HepG2 (cell line): Measurements from ENCODE around the gene TAAR9. TPM values are rescaled to one million over a fixed set of nuclear protein-coding genes. Genes with fewer than 3 reads are reported as not detected.

Experiments
- ATAC-seq: fragments of 200-7000 bp; cut with Tn5 transposase; 3 replicates; pipeline ENCODE4 v1.9.1; 2020; ENCODE audit warnings: mild to moderate bottlenecking, moderate library complexity
- BruUV-seq: library from RNA; stranded (reverse); fragments of 400-500 nt; replicated peaks from 2 replicates; lab custom pipeline; 2021; lab: Mats Ljungman, UMichigan
- CTCF ChIA-PET: fragments of 300-600 bp; formaldehyde crosslinking; extraction: SDS; loops from one replicate; lab custom pipeline; 2021; ENCODE audit warnings: low total read pairs, inconsistent platforms, low intra/inter-chr PET ratio; lab: Yijun Ruan, JAX
- POLR2A ChIA-PET: fragments of 350-600 bp; sonication (Branson Sonifier 250); formaldehyde crosslinking; loops from one replicate; lab custom pipeline; 2020; ENCODE audit warnings: antibody characterized with exemption, inconsistent platforms; lab: Yijun Ruan, JAX
- DNase-seq: peaks from one replicate; pipeline ENCODE4 v3.0.0-alpha.2; 2015; ENCODE audit warnings: low spot score
- FAIRE-seq: peaks from 3 replicates; lab custom pipeline; 2011; peaks lifted over from hg19 to GRCh38; lab: Jason Lieb, UNC
- H2AFZ ChIP-seq: one replicate; pipeline ENCODE4 v1.6.1; 2011; ENCODE audit warnings: low read length, inconsistent platforms
- H3K27ac ChIP-seq: fragments of 300-600 bp; 3 replicates; pipeline ENCODE4 v1.8.0; 2011; ENCODE audit warnings: mixed run types, mild to moderate bottlenecking, mixed read lengths, low read length, inconsistent platforms; ENCODE audit not compliant: insufficient read depth; ENCODE audit errors: extremely low read length
- H3K27me3 ChIP-seq, 2 experiments: fragments of 200-600 bp in 1 of 2; 2 replicates in 1 of 2; 3 replicates in 1 of 2; pipeline versions ENCODE4 v1.6.0 to v1.8.0; 2011; ENCODE audit warnings: low read length in 2 of 2, mild to moderate bottlenecking in 2 of 2, moderate library complexity in 2 of 2, inconsistent platforms in 1 of 2; ENCODE audit not compliant: insufficient read depth in 2 of 2, control insufficient read depth in 1 of 2
- H3K36me3 ChIP-seq, 2 experiments: fragments of 200-600 bp in 1 of 2; replicated peaks in 1 of 2; 2 replicates in 1 of 2; 3 replicates in 1 of 2; pipeline versions ENCODE4 v1.5.1 to v1.8.0; 2011; ENCODE audit warnings: low read length in 2 of 2, inconsistent platforms in 1 of 2; ENCODE audit not compliant: insufficient read depth in 2 of 2, control insufficient read depth in 1 of 2
- H3K4me1 ChIP-seq: 2 replicates; pipeline ENCODE4 v1.5.1; 2012; ENCODE audit warnings: low read length, inconsistent platforms; ENCODE audit not compliant: insufficient read depth
- H3K4me2 ChIP-seq: 2 replicates; pipeline ENCODE4 v1.6.0; 2011; ENCODE audit warnings: low read depth, low read length, inconsistent platforms
- H3K4me3 ChIP-seq, 3 experiments: fragments of 200-600 bp in 1 of 3; sonication (generic), shearing (Covaris generic) in 1 of 3; replicated peaks in 1 of 3; 2 replicates each; pipeline ENCODE4 v1.5.1; 2011 to 2016; ENCODE audit warnings: low read length in 3 of 3, inconsistent platforms in 2 of 3, low read depth in 2 of 3, mild to moderate bottlenecking in 2 of 3, control low read depth in 1 of 3, mixed read lengths in 1 of 3; ENCODE audit not compliant: insufficient read depth in 1 of 3
- H3K79me2 ChIP-seq: one replicate; pipeline ENCODE4 v1.6.1; 2011; ENCODE audit warnings: low read length, inconsistent platforms; ENCODE audit not compliant: insufficient read depth
- H3K9ac ChIP-seq: 2 replicates; pipeline ENCODE4 v1.6.0; 2011; ENCODE audit warnings: mild to moderate bottlenecking, low read depth, low read length, inconsistent platforms; ENCODE audit not compliant: insufficient read depth
- H3K9me3 ChIP-seq: 2 replicates; pipeline ENCODE4 v1.5.1; 2012; ENCODE audit warnings: mild to moderate bottlenecking, low read length
- H4K20me1 ChIP-seq: 2 replicates; pipeline ENCODE4 v1.6.0; 2011; ENCODE audit warnings: inconsistent platforms, mild to moderate bottlenecking, low read length, moderate library complexity; ENCODE audit not compliant: insufficient read depth
- CAMTA2 ChIP-seq: sonication (generic); formaldehyde crosslinking; IDR thresholded peaks from 2 replicates; pipeline ENCODE4 v1.4.0; 2020; ENCODE audit warnings: mild to moderate bottlenecking, missing genetic modification reagents, borderline replicate concordance
- CHD4 ChIP-seq: fragments of 200-600 bp; sonication (generic); IDR thresholded peaks from 2 replicates; pipeline ENCODE4 v1.7.0; 2017; ENCODE audit warnings: mild to moderate bottlenecking, low read length, borderline replicate concordance
- EHMT2 ChIP-seq: fragments of 200-600 bp; sonication (generic); IDR thresholded peaks from 2 replicates; pipeline ENCODE4 v1.7.0; 2017; ENCODE audit warnings: antibody characterized with exemption, low read depth, low read length, borderline replicate concordance
- MIER3 ChIP-seq: IDR thresholded peaks from 2 replicates; pipeline ENCODE4 v1.6.1; 2016; ENCODE audit warnings: missing compliant biosample characterization, borderline replicate concordance
- NR3C1 ChIP-seq: sonication (generic); formaldehyde crosslinking; IDR thresholded peaks from 2 replicates; pipeline ENCODE4 v1.4.0; 2020; ENCODE audit warnings: missing genetic modification reagents
- ONECUT2 ChIP-seq: sonication (generic); formaldehyde crosslinking; IDR thresholded peaks from 2 replicates; pipeline ENCODE4 v1.4.0; 2020; ENCODE audit warnings: missing genetic modification reagents
- RAD21 ChIP-seq: fragments of 450-650 bp; formaldehyde crosslinking; IDR thresholded peaks from 2 replicates; pipeline ENCODE4 v1.5.0; 2020; ENCODE audit warnings: mild to moderate bottlenecking
- SAP130 ChIP-seq: IDR thresholded peaks from 2 replicates; pipeline ENCODE4 v1.6.1; 2016; ENCODE audit warnings: low read depth
- SETDB1 ChIP-seq: sonication (generic); formaldehyde crosslinking; IDR thresholded peaks from 2 replicates; pipeline ENCODE4 v1.5.1; 2020; ENCODE audit warnings: missing genetic modification reagents, mild to moderate bottlenecking, borderline replicate concordance
- TBL1XR1 ChIP-seq: fragments of 150-350 bp; IDR thresholded peaks from 2 replicates; pipeline ENCODE4 v1.6.1; 2014; ENCODE audit warnings: borderline replicate concordance, low read length; ENCODE audit not compliant: partially characterized antibody
- TBX2 ChIP-seq: sonication (generic); formaldehyde crosslinking; IDR thresholded peaks from 2 replicates; pipeline ENCODE4 v1.5.0; 2020; ENCODE audit warnings: missing genetic modification reagents, mild to moderate bottlenecking, borderline replicate concordance
- ZBTB46 ChIP-seq: sonication (generic); formaldehyde crosslinking; IDR thresholded peaks from 2 replicates; pipeline ENCODE4 v1.4.0; 2020; ENCODE audit warnings: mild to moderate bottlenecking, missing genetic modification reagents, borderline replicate concordance
- ZC3H4 ChIP-seq: sonication (generic); formaldehyde crosslinking; IDR thresholded peaks from 2 replicates; pipeline ENCODE4 v1.4.0; 2020; ENCODE audit warnings: missing genetic modification reagents, borderline replicate concordance
- ZFP36L2 ChIP-seq: sonication (generic); formaldehyde crosslinking; IDR thresholded peaks from 2 replicates; pipeline ENCODE4 v1.4.0; 2020; ENCODE audit warnings: missing genetic modification reagents
- ZKSCAN1 ChIP-seq: fragments of 150-350 bp; IDR thresholded peaks from 2 replicates; pipeline ENCODE4 v1.6.1; 2014; ENCODE audit warnings: low read length
- ZNF251 ChIP-seq: sonication (generic); formaldehyde crosslinking; IDR thresholded peaks from 2 replicates; pipeline ENCODE4 v1.9.0; 2021; ENCODE audit warnings: mild to moderate bottlenecking, missing genetic modification reagents
- ZNF33B ChIP-seq: sonication (generic); formaldehyde crosslinking; IDR thresholded peaks from 2 replicates; pipeline ENCODE4 v1.5.1; 2020; ENCODE audit warnings: mild to moderate bottlenecking, missing genetic modification reagents
- ZNF747 ChIP-seq: sonication (generic); formaldehyde crosslinking; IDR thresholded peaks from 2 replicates; pipeline ENCODE4 v1.8.1; 2023; ENCODE audit warnings: missing genetic modification reagents, mild to moderate bottlenecking, borderline replicate concordance
- WGBS: methylation state at CpG from one replicate; pipeline ENCODE4 v1.1.6; 2017; ENCODE audit warnings: low lambda C conversion rate; 5-methylcytosine and 5-hydroxymethylcytosine counted together
- in situ Hi-C: cut with HindIII; loops from 2 replicates; pipeline ENCODE4 v1.10.0; 2017; ENCODE audit warnings: low pct_unique_long_range_greater_than_20kb; ENCODE audit not compliant: extremely low pct_ligation_motif_present
- intact Hi-C: fragments of 100-400 bp; cut with micrococcal nuclease; formaldehyde crosslinking; loops from one replicate; pipeline ENCODE4 v1.10.0; 2022; ENCODE audit not compliant: unreplicated experiment
- polyA plus RNA-seq, 8 experiments: library from polyadenylated mRNA; depleted of rRNA in 3 of 8; stranded (reverse) in 7 of 8; unstranded in 1 of 8; fragments of >200 nt; fragmentation: Illumina TruSeq in 4 of 8; extraction: Trizol in 4 of 8; gene quantifications; 2 replicates each; pipeline versions ENCODE4 v1.2.1 to v1.2.3, GENCODE V29; 2011 to 2016; ENCODE audit warnings: low read depth in 4 of 8, missing spikeins in 1 of 8, mixed read lengths in 1 of 8; ENCODE audit not compliant: insufficient read depth in 1 of 8
- total RNA-seq, 5 experiments: library from RNA; depleted of rRNA; stranded (reverse); fragments of >200 nt; fragmentation: Illumina TruSeq; extraction: Trizol; gene quantifications; 2 replicates each; pipeline ENCODE4 v1.2.3, GENCODE V29; 2016; ENCODE audit warnings: low read depth in 1 of 5

TAAR9 gene
- total and polyA plus RNA-seq, 2 of the 13 experiments (the other 11 are each of a cell fraction or from before 2014, with no cell fraction given) = 0.07 TPM; not detected in 1

- TF ChIP-seq TBL1XR1 (no peak), ZKSCAN1 (no peak), ZNF33B (no peak), NR3C1 (CRISPR knock-in tag) (no peak)
- TF ChIP-seq, all 625 proteins: peak for 0
Observed at GRCh38 chr6:132548746-132549463, 10.8 kb downstream of the TAAR9 start (continued).

- Histone ChIP-seq H3K27me3 (no peaks in the 10 kb centered on the region), H3K79me2 (no peaks in the 10 kb centered on the region), H3K36me3 (no peaks in the 10 kb centered on the region), H3K4me2 (no peak overlapping the region), H3K27ac (no peak overlapping the region), H2AFZ (no peak overlapping the region), H3K4me3 (no peak overlapping the region), H4K20me1 (no peaks in the 10 kb centered on the region), H3K9me3 (no peaks in the 10 kb centered on the region), H3K9ac (no peak overlapping the region), H3K4me1 (no peaks in the 10 kb centered on the region)
- CTCF ChIA-PET = no interaction called here
- FAIRE-seq (no peak), DNase-seq (no peak), ATAC-seq (no peak)
- no TSS peak for BruUV-seq
- POLR2A ChIA-PET = no interaction called here
- 15% methylated on average over 4 of the region's 4 CpGs for WGBS
- intact Hi-C loops (no loop called here), in situ Hi-C loops (no loop called here)
- TF ChIP-seq RAD21 (CRISPR knock-in tag) (no peak), CAMTA2 (CRISPR knock-in tag) (no peak), TBX2 (CRISPR knock-in tag) (no peak), SETDB1 (no peak), ZNF747 (CRISPR knock-in tag) (no peak), EHMT2 (no peak), ONECUT2 (CRISPR knock-in tag) (no peak), ZC3H4 (CRISPR knock-in tag) (no peak), SAP130 (CRISPR knock-in tag) (no peak), ZFP36L2 (CRISPR knock-in tag) (no peak), ZBTB46 (CRISPR knock-in tag) (no peak), CHD4 (no peak), MIER3 (CRISPR knock-in tag) (no peak), ZNF251 (CRISPR knock-in tag) (no peak)
Observed at GRCh38 chr6:132551214-132551613, 13.1 kb downstream of the TAAR9 start.
